CD4-positive, alpha-beta T cell (primary cell): ENCODE results near the gene ELP4. TPM values are rescaled to one million over a fixed set of nuclear protein-coding genes. Genes with fewer than 3 reads are reported as not detected.

ENCODE experiments used
- ATAC-seq: fragments of 200-7000 bp; cut with Tn5 transposase; one replicate; pipeline ENCODE4 v1.10.0; 2022; ENCODE audit warnings: mild to moderate bottlenecking; ENCODE audit not compliant: poor library complexity
- CTCF ChIA-PET: fragments of 350-600 bp; sonication (Branson Sonifier 250); formaldehyde crosslinking; loops from one replicate; lab custom pipeline; 2021; ENCODE audit warnings: antibody characterized with exemption, inconsistent platforms; lab: Charles Lee
- POLR2A ChIA-PET: fragments of 350-600 bp; sonication (Branson Sonifier 250); formaldehyde crosslinking; loops from one replicate; lab custom pipeline; 2021; ENCODE audit warnings: antibody characterized with exemption, inconsistent platforms; lab: Charles Lee
- DNase-seq, 14 experiments: peaks; one replicate each; pipeline ENCODE4 v3.0.0-alpha.2; 2013 to 2020; ENCODE audit warnings: mixed read lengths in 2 of 14
- H3K27ac ChIP-seq, 2 donors: one replicate each; pipeline versions ENCODE4 v1.5.1 to v1.7.0; 2013; ENCODE audit warnings: low read length in 2 of 2, low read depth in 1 of 2, mild to moderate bottlenecking in 1 of 2
- H3K27me3 ChIP-seq, 2 experiments: 1 replicate in 1 of 2; 2 replicates in 1 of 2; pipeline versions ENCODE4 v1.6.1 to v1.7.0; 2013; ENCODE audit warnings: low read length in 2 of 2, control low read depth in 1 of 2, mild to moderate bottlenecking in 1 of 2, moderate library complexity in 1 of 2; ENCODE audit not compliant: insufficient read depth in 2 of 2, control insufficient read depth in 1 of 2
- H3K36me3 ChIP-seq: one replicate; pipeline ENCODE4 v1.6.1; 2013; ENCODE audit warnings: low read length, control low read depth; ENCODE audit not compliant: insufficient read depth
- H3K4me1 ChIP-seq: one replicate; pipeline ENCODE4 v1.6.1; 2013; ENCODE audit warnings: low read length, control low read depth; ENCODE audit not compliant: insufficient read depth
- H3K4me3 ChIP-seq: one replicate; pipeline ENCODE4 v1.5.1; 2013; ENCODE audit warnings: mild to moderate bottlenecking, low read length, moderate library complexity
- H3K9me3 ChIP-seq, 2 experiments: 1 replicate in 1 of 2; 2 replicates in 1 of 2; pipeline versions ENCODE4 v1.6.1 to v1.7.0; 2013; ENCODE audit warnings: low read length in 2 of 2, mild to moderate bottlenecking in 2 of 2, control low read depth in 1 of 2, moderate library complexity in 1 of 2; ENCODE audit not compliant: control insufficient read depth in 1 of 2, insufficient read depth in 1 of 2
- H3K27ac Mint-ChIP-seq: one replicate; pipeline ENCODE4 v1.8.0; 2020; ENCODE audit warnings: mixed read lengths
- H3K27me3 Mint-ChIP-seq: one replicate; pipeline ENCODE4 v1.8.0; 2021; ENCODE audit warnings: mixed read lengths
- H3K36me3 Mint-ChIP-seq: one replicate; pipeline ENCODE4 v1.8.0; 2021; ENCODE audit warnings: low read depth, mixed read lengths
- H3K4me1 Mint-ChIP-seq: one replicate; pipeline ENCODE4 v1.8.0; 2021; ENCODE audit warnings: low read depth, mixed read lengths
- H3K4me3 Mint-ChIP-seq: one replicate; pipeline ENCODE4 v1.8.0; 2020; ENCODE audit warnings: mild to moderate bottlenecking, mixed read lengths
- H3K9me3 Mint-ChIP-seq: one replicate; pipeline ENCODE4 v1.8.0; 2020; ENCODE audit warnings: mixed read lengths
- CTCF ChIP-seq: fragments of 200-600 bp; IDR thresholded peaks from one replicate; pipeline ENCODE4 v1.8.0; 2022; ENCODE audit warnings: antibody characterized with exemption, mild to moderate bottlenecking
- intact Hi-C, 2 experiments: fragments of 100-400 bp; cut with DNase I in 1 of 2; cut with micrococcal nuclease in 1 of 2; formaldehyde crosslinking; loops; one replicate each; pipeline versions ENCODE4 v1.15.1 to v1.9.0; 2023 to 2025; cut with DNase I, micrococcal nuclease
- total RNA-seq, 174 experiments: library from RNA in 2 of 174; stranded (reverse) in 2 of 174; gene quantifications; one replicate each; pipeline ENCODE4 v1.2.3 and lab custom pipeline; 2021 to 2026

Gene ELP4
- total RNA-seq, 2 experiments from 2014 or later: 9.5 to 10.3 TPM

DNA sequence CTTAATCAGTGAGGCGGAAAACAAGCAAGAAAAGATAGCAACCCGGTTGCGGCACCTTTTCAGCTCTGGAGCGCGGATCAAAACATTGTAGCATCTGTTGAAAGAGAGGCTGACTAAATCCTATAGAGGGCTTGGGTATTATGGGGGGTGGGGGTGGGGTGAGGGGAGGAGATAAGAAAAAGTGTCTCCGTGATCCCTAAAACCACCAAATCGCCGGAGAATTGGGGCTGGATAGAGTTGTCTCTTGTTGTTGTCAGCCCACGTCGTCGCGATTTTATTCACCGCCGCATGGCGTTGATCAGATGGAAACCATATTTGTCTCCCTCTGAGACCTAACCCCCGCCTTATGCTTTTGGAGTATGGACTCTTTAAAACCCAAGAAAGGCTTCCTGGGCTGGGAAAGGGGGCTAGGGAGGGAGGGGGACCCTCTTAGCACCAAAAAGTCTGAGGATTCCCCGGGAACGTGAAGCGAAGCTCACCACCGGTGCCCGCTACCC lies 288.5 kb downstream of the ELP4 start:
- ChIA-PET CTCF (no interaction called here), POLR2A (no interaction called here)
- no peaks in the 10 kb centered on the region for H3K36me3 ChIP-seq
- H3K4me1 Mint-ChIP-seq: peaks cover 24% of the 10 kb centered on the region
- peaks cover 95% of the 10 kb centered on the region for H3K27me3 Mint-ChIP-seq
- H3K4me3 ChIP-seq: no peak overlapping the region
- peaks cover 22 to 57% of the 10 kb centered on the region in 2 experiments for H3K9me3 ChIP-seq
- no peak for DNase-seq
- no peak for TF ChIP-seq CTCF
- no peak for ATAC-seq
- H3K27ac ChIP-seq: no peak overlapping the region
- H3K9me3 Mint-ChIP-seq: peaks cover 2% of the 10 kb centered on the region
- no peaks in the 10 kb centered on the region for H3K36me3 Mint-ChIP-seq
- H3K27ac Mint-ChIP-seq: no peak overlapping the region
- H3K27me3 ChIP-seq: peaks cover 66 to 86% of the 10 kb centered on the region in 2 experiments
- intact Hi-C loops: no loop called here
- H3K4me3 Mint-ChIP-seq: peak overlapping the region; percentile 1
- H3K4me1 ChIP-seq: peaks cover 30% of the 10 kb centered on the region

- intact Hi-C loops: no loop called here
- DNase-seq (no peak), ATAC-seq (no peak)
- peaks cover 71 to 93% of the 10 kb centered on the region in 2 experiments for H3K27me3 ChIP-seq
- peaks cover 4% of the 10 kb centered on the region for H3K36me3 Mint-ChIP-seq
- TF ChIP-seq CTCF: no peak
- POLR2A ChIA-PET: no interaction called here
- H3K27ac Mint-ChIP-seq: no peak overlapping the region
- H3K4me1 Mint-ChIP-seq: peaks cover 31% of the 10 kb centered on the region
- peaks cover 23 to 62% of the 10 kb centered on the region in 2 experiments for H3K9me3 ChIP-seq
- peaks cover 95% of the 10 kb centered on the region for H3K27me3 Mint-ChIP-seq
- H3K4me3 ChIP-seq: no peak overlapping the region
- no peaks in the 10 kb centered on the region for H3K36me3 ChIP-seq
- H3K27ac ChIP-seq: no peak overlapping the region
- peaks cover 2% of the 10 kb centered on the region for H3K9me3 Mint-ChIP-seq
- H3K4me3 Mint-ChIP-seq: no peak overlapping the region
- peaks cover 36% of the 10 kb centered on the region for H3K4me1 ChIP-seq
- CTCF ChIA-PET: no interaction called here
Measured at GRCh38 chr11:31798554-31799434, 289.2 kb downstream of the ELP4 start.

GRCh38 chr11:31799435-31800397 lies 290.1 kb downstream of the ELP4 start:
- Mint-ChIP-seq H3K9me3 (peaks cover 2% of the 10 kb centered on the region), H3K27me3 (peaks cover 95% of the 10 kb centered on the region), H3K36me3 (peaks cover 4% of the 10 kb centered on the region), H3K27ac (no peak overlapping the region), H3K4me1 (peaks cover 40% of the 10 kb centered on the region), H3K4me3 (no peak overlapping the region)
- peaks cover 23 to 71% of the 10 kb centered on the region in 2 experiments for H3K9me3 ChIP-seq
- POLR2A ChIA-PET: no interaction called here
- CTCF ChIA-PET: no interaction called here
- no peak overlapping the region for H3K27ac ChIP-seq
- no peaks in the 10 kb centered on the region for H3K36me3 ChIP-seq
- H3K4me1 ChIP-seq: peaks cover 45% of the 10 kb centered on the region
- peaks cover 81 to 95% of the 10 kb centered on the region in 2 experiments for H3K27me3 ChIP-seq
- intact Hi-C loops: no loop called here
- TF ChIP-seq CTCF: no peak
- H3K4me3 ChIP-seq: no peak overlapping the region
- no peak for ATAC-seq
- no peak for DNase-seq
